GM12878 (cell line): ENCODE results near the gene RXYLT1. TPM values are rescaled to one million over a fixed set of nuclear protein-coding genes. Genes with fewer than 3 reads are reported as not detected.

ENCODE experiments used
- ATAC-seq: fragments of 200-7000 bp; cut with Tn5 transposase; 3 replicates; pipeline ENCODE4 v1.9.1; 2020; ENCODE audit warnings: mild to moderate bottlenecking, moderate library complexity
- BruUV-seq: library from RNA; stranded (reverse); fragments of 400-500 nt; replicated peaks from 2 replicates; lab custom pipeline; 2021; lab: Mats Ljungman, UMichigan
- CTCF ChIA-PET: fragments of 300-600 bp; sonication (Branson Sonifier 250); formaldehyde crosslinking; extraction: SDS; loops from one replicate; lab custom pipeline; 2021; ENCODE audit warnings: inconsistent platforms; lab: Yijun Ruan, JAX
- POLR2A ChIA-PET: fragments of 350-600 bp; formaldehyde crosslinking; extraction: SDS; loops from one replicate; lab custom pipeline; 2021; ENCODE audit warnings: inconsistent platforms; lab: Charles Lee
- RAD21 ChIA-PET: fragments of 300-600 bp; sonication (Branson Sonifier 250); formaldehyde crosslinking; loops from one replicate; lab custom pipeline; 2023; ENCODE audit warnings: antibody characterized with exemption; ENCODE audit not compliant: unreplicated experiment; lab: Charles Lee
- SMC1A ChIA-PET: fragments of 300-600 bp; sonication (Branson Sonifier 250); formaldehyde crosslinking; loops from one replicate; lab custom pipeline; 2023; ENCODE audit not compliant: unreplicated experiment, uncharacterized antibody; lab: Charles Lee
- DNase-seq: peaks from one replicate; pipeline ENCODE4 v3.0.0-alpha.2; 2011; ENCODE audit warnings: low read depth, low spot score
- FAIRE-seq: peaks from 3 replicates; lab custom pipeline; 2011; peaks lifted over from hg19 to GRCh38; lab: Jason Lieb, UNC
- H2AFZ ChIP-seq: 2 replicates; pipeline ENCODE4 v1.6.0; 2011; ENCODE audit warnings: low read depth, low read length, control low read depth; ENCODE audit not compliant: control insufficient read depth
- H3K27ac ChIP-seq: 2 replicates; pipeline ENCODE4 v1.5.1; 2011; ENCODE audit warnings: control low read depth; ENCODE audit not compliant: control insufficient read depth, insufficient read depth
- H3K27me3 ChIP-seq, 2 experiments: replicated peaks in 1 of 2; 2 replicates each; pipeline versions ENCODE4 v1.6.0 to v1.6.1; 2011; ENCODE audit warnings: low read length in 1 of 2; ENCODE audit not compliant: control insufficient read depth in 2 of 2, insufficient read depth in 2 of 2
- H3K36me3 ChIP-seq, 2 experiments: 2 replicates each; pipeline ENCODE4 v1.5.1; 2011; ENCODE audit warnings: low read length in 1 of 2; ENCODE audit not compliant: control insufficient read depth in 2 of 2, insufficient read depth in 2 of 2
- H3K4me1 ChIP-seq: 2 replicates; pipeline ENCODE4 v1.6.1; 2011; ENCODE audit warnings: mild to moderate bottlenecking, low read length, moderate library complexity, mixed read lengths; ENCODE audit not compliant: control insufficient read depth, insufficient read depth
- H3K4me2 ChIP-seq: 2 replicates; pipeline ENCODE4 v1.6.0; 2011; ENCODE audit warnings: control low read depth; ENCODE audit not compliant: control insufficient read depth, insufficient read depth
- H3K4me3 ChIP-seq: fragments of 200-600 bp; sonication (generic); 2 replicates; pipeline ENCODE4 v1.5.1; 2016
- H3K79me2 ChIP-seq: 2 replicates; pipeline ENCODE4 v1.6.0; 2011; ENCODE audit warnings: low read length; ENCODE audit not compliant: control insufficient read depth, insufficient read depth
- H3K9ac ChIP-seq: 2 replicates; pipeline ENCODE4 v1.8.0; 2011; ENCODE audit warnings: low read length, control low read depth, mixed read lengths; ENCODE audit not compliant: control insufficient read depth, insufficient read depth
- H3K9me3 ChIP-seq: replicated peaks from 3 replicates; pipeline ENCODE4 v1.5.1; 2011; ENCODE audit warnings: mild to moderate bottlenecking, low read length; ENCODE audit not compliant: control insufficient read depth, insufficient read depth
- H4K20me1 ChIP-seq: 2 replicates; pipeline ENCODE4 v1.6.0; 2011; ENCODE audit not compliant: control insufficient read depth, insufficient read depth
- BHLHE40 ChIP-seq, 2 experiments: fragments of 450-650 bp in 1 of 2; IDR thresholded peaks; 2 replicates each; pipeline ENCODE4 v1.6.1; 2011 to 2017; ENCODE audit warnings: low read depth in 2 of 2, borderline replicate concordance in 1 of 2, improper control_type of control experiment in 1 of 2, low read length in 1 of 2, mild to moderate bottlenecking in 1 of 2
- CEBPB ChIP-seq, 2 experiments: fragments of 150-350 bp in 1 of 2; IDR thresholded peaks; 2 replicates each; pipeline ENCODE4 v1.6.1; 2012 to 2014; ENCODE audit warnings: low read depth in 2 of 2, low read length in 2 of 2, borderline replicate concordance in 1 of 2, inconsistent platforms in 1 of 2
- ELK1 ChIP-seq: IDR thresholded peaks from 2 replicates; pipeline ENCODE4 v1.6.1; 2012; ENCODE audit warnings: low read depth, low read length, improper control_type of control experiment
- HCFC1 ChIP-seq: fragments of 150-350 bp; IDR thresholded peaks from 2 replicates; pipeline ENCODE4 v1.6.1; 2014; ENCODE audit warnings: low read length
- HDAC2 ChIP-seq: fragments of 200-600 bp; sonication (generic); IDR thresholded peaks from 2 replicates; pipeline ENCODE4 v1.6.1; 2017
- NFIC ChIP-seq: IDR thresholded peaks from 2 replicates; pipeline ENCODE4 v1.6.1; 2012; ENCODE audit warnings: low read depth, mild to moderate bottlenecking, inconsistent platforms, low read length, moderate library complexity
- NR2C1 ChIP-seq: fragments of 450-650 bp; IDR thresholded peaks from 2 replicates; pipeline ENCODE4 v1.6.1; 2017; ENCODE audit warnings: antibody characterized with exemption, mild to moderate bottlenecking, moderate library complexity
- REST ChIP-seq: IDR thresholded peaks from 2 replicates; pipeline ENCODE4 v1.6.1; 2012; ENCODE audit warnings: mild to moderate bottlenecking, low read depth, low read length
- RFX5 ChIP-seq: IDR thresholded peaks from 2 replicates; pipeline ENCODE4 v1.6.1; 2011; ENCODE audit warnings: low read depth, low read length, improper control_type of control experiment
- SP1 ChIP-seq: IDR thresholded peaks from one replicate; pipeline ENCODE4 v1.6.1; 2011; ENCODE audit warnings: low read depth, low read length
- WGBS: methylation state at CpG from one replicate; pipeline ENCODE4 v1.1.6; 2016; ENCODE audit warnings: low lambda C conversion rate; ENCODE audit not compliant: insufficient replicate concordance, insufficient coverage; ENCODE audit errors: missing lambda C conversion rate; 5-methylcytosine and 5-hydroxymethylcytosine counted together
- in situ Hi-C: fragments of 300-500 bp; cut with MboI; formaldehyde crosslinking; loops from 9 replicates; pipeline ENCODE4 v1.14.3; 2018; ENCODE audit warnings: mixed read lengths
- intact Hi-C: fragments of 100-400 bp; cut with micrococcal nuclease; formaldehyde crosslinking; loops from one replicate; pipeline ENCODE4 v1.14.2; 2022; ENCODE audit not compliant: unreplicated experiment
- polyA plus RNA-seq, 11 experiments: library from polyadenylated mRNA; depleted of rRNA in 4 of 11; unstranded in 6 of 11; stranded (reverse) in 5 of 11; fragments of >200 nt; fragmentation: Nextera tagmentation in 4 of 11; fragmentation: Illumina TruSeq in 1 of 11; extraction: Ambion mirVana in 4 of 11; extraction: Trizol in 1 of 11; gene quantifications; 1 replicate in 1 of 11; 2 replicates in 10 of 11; pipeline versions ENCODE4 v1.2.1 to v1.2.3, GENCODE V29; 2011 to 2016; ENCODE audit warnings: inconsistent platforms in 2 of 11, missing spikeins in 2 of 11, low read depth in 1 of 11
- total RNA-seq, 4 experiments: library from RNA; depleted of rRNA in 3 of 4; stranded (reverse); fragments of >200 nt in 3 of 4; fragmentation: Illumina TruSeq in 1 of 4; extraction: Trizol in 1 of 4; gene quantifications; 2 replicates each; pipeline versions ENCODE4 v1.2.1 to v1.2.3, GENCODE V29; 2013 to 2021
- TF ChIP-seq, protein P1 (sequence below): fragments of 450-650 bp; formaldehyde crosslinking; IDR thresholded peaks from 2 replicates; pipeline ENCODE4 v1.4.0; 2022; ENCODE audit warnings: mild to moderate bottlenecking, moderate library complexity
- TF ChIP-seq, protein P2 (sequence below): fragments of 450-650 bp; IDR thresholded peaks from 2 replicates; pipeline ENCODE4 v1.6.1; 2014; ENCODE audit warnings: mild to moderate bottlenecking
- TF ChIP-seq, protein P3 (sequence below): fragments of 450-650 bp; IDR thresholded peaks from 2 replicates; pipeline ENCODE4 v1.6.1; 2017; ENCODE audit warnings: low read depth, mild to moderate bottlenecking, moderate library complexity

The RXYLT1 gene
- total and polyA plus RNA-seq, 10 of the 15 experiments (the other 5 are each of a cell fraction or from before 2014, with no cell fraction given) = 10.4 to 33.8 (median 21.5) TPM

DNA sequence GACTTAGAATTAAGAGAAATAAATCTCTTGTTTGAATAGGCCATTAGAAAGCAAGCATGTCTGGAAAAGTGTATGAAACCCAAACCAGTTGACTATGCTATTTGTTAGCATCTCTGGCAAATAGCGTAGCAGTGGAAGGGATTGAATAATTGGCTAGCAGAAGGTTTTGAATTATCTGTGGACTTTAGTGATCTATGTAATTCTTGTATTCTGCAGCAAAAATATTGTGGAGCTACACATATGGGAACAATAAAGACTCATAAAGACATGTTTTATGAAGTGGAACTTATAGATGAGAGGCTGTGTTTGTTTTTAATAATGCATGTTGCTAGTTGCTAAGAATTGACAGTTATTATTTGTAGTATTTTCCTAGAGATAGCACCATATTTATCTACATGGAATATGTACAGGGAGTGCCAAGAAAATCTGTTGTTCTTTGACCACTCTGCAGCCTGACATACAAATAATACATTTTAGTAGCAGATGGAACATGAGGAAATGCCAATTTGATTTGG is 69.5 kb downstream of the RXYLT1 start:
- no peaks in the 10 kb centered on the region for H3K79me2 ChIP-seq
- no peak overlapping the region for H3K4me2 ChIP-seq
- intact Hi-C loops = loop anchor here (10.0 kb wide), 2 partner anchors 166 to 246 kb away; no protein-coding TSS in a partner anchor
- peaks cover 2 to 6% of the 10 kb centered on the region in 2 experiments; a peak in 3 of 4 replicates for H3K27me3 ChIP-seq
- WGBS = 29% methylated on average over 1 of the region's 1 CpG
- no peaks in the 10 kb centered on the region; the same call in 1 of the 2 replicates for H3K4me1 ChIP-seq
- no peak overlapping the region for H3K4me3 ChIP-seq
- H3K9me3 ChIP-seq = no peaks in the 10 kb centered on the region
- SMC1A ChIA-PET = interaction anchor here (0.9 kb wide), 1 partner anchor 40 kb away, joined by 3 read pairs; no protein-coding TSS in a partner anchor
- no peak overlapping the region for H3K27ac ChIP-seq
- POLR2A ChIA-PET = no interaction called here
- no peak for FAIRE-seq
- BruUV-seq = no TSS peak
- RAD21 ChIA-PET = no interaction called here
- ATAC-seq = no peak
- H3K36me3 ChIP-seq = no peaks in the 10 kb centered on the region
- no peaks in the 10 kb centered on the region for H4K20me1 ChIP-seq
- no peak overlapping the region for H3K9ac ChIP-seq
- CTCF ChIA-PET = no interaction called here
- in situ Hi-C loops = loop anchor here (25.0 kb wide), 1 partner anchor 538 kb away; the partner anchor contains the start of gene C12orf56
- no peak overlapping the region for H2AFZ ChIP-seq
- DNase-seq = no peak
- TF ChIP-seq, protein P1, sequence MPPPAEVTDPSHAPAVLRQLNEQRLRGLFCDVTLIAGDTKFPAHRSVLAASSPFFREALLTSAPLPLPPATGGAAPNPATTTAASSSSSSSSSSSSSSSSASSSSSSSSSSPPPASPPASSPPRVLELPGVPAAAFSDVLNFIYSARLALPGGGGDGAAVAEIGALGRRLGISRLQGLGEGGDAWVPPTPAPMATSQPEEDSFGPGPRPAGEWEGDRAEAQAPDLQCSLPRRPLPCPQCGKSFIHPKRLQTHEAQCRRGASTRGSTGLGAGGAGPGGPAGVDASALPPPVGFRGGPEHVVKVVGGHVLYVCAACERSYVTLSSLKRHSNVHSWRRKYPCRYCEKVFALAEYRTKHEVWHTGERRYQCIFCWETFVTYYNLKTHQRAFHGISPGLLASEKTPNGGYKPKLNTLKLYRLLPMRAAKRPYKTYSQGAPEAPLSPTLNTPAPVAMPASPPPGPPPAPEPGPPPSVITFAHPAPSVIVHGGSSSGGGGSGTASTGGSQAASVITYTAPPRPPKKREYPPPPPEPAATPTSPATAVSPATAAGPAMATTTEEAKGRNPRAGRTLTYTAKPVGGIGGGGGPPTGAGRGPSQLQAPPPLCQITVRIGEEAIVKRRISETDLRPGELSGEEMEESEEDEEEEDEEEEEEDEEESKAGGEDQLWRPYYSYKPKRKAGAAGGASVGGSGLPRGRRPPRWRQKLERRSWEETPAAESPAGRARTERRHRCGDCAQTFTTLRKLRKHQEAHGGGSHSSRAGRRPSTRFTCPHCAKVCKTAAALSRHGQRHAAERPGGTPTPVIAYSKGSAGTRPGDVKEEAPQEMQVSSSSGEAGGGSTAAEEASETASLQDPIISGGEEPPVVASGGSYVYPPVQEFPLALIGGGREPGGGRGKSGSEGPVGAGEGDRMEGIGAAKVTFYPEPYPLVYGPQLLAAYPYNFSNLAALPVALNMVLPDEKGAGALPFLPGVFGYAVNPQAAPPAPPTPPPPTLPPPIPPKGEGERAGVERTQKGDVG (CRISPR knock-in tag) = no peak
- no peak for TF ChIP-seq ELK1
- TF ChIP-seq CEBPB (IDR thresholded peaks at IDR 0.05; ENCODE audit: borderline replicate concordance in 1 of 2, low read depth in 2 of 2, low read length in 2 of 2) = no peak
- no peak for TF ChIP-seq RFX5
- no peak for TF ChIP-seq HCFC1
- TF ChIP-seq, protein P2, sequence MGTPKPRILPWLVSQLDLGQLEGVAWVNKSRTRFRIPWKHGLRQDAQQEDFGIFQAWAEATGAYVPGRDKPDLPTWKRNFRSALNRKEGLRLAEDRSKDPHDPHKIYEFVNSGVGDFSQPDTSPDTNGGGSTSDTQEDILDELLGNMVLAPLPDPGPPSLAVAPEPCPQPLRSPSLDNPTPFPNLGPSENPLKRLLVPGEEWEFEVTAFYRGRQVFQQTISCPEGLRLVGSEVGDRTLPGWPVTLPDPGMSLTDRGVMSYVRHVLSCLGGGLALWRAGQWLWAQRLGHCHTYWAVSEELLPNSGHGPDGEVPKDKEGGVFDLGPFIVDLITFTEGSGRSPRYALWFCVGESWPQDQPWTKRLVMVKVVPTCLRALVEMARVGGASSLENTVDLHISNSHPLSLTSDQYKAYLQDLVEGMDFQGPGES = no peak
- no peak for TF ChIP-seq HDAC2
- TF ChIP-seq NFIC = no peak
- no peak for TF ChIP-seq SP1
- no peak for TF ChIP-seq NR2C1
- TF ChIP-seq REST = no peak
- TF ChIP-seq BHLHE40 (IDR thresholded peaks at IDR 0.05; ENCODE audit: borderline replicate concordance in 1 of 2, low read depth in 2 of 2, low read length in 1 of 2) = no peak
- TF ChIP-seq, protein P3, sequence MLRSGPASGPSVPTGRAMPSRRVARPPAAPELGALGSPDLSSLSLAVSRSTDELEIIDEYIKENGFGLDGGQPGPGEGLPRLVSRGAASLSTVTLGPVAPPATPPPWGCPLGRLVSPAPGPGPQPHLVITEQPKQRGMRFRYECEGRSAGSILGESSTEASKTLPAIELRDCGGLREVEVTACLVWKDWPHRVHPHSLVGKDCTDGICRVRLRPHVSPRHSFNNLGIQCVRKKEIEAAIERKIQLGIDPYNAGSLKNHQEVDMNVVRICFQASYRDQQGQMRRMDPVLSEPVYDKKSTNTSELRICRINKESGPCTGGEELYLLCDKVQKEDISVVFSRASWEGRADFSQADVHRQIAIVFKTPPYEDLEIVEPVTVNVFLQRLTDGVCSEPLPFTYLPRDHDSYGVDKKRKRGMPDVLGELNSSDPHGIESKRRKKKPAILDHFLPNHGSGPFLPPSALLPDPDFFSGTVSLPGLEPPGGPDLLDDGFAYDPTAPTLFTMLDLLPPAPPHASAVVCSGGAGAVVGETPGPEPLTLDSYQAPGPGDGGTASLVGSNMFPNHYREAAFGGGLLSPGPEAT = no peak
